ENCODE results near the gene PATJ.
"Not testable (repeated sequence)": the region's sequence is repeated elsewhere in the genome, so short reads cannot be mapped to it uniquely, and the experiment has no call there.

PATJ gene

DNA sequence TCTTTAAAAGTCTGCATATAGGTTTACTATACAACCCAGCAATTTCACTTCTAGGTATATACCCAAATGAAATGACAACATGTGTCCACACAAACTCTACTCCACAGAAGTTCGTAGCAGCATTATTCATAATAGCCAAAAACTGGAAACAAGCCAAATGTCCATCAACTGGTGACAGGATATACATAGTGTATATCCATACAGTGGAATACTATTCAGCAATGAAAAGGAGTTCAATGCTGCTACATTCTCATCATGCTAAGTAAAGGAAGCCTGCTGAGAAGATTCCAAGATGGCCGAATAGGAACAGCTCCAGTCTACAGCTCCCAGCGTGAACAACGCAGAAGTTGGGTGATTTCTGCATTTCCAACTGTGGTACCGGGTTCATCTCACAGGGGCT is 200.6 kb downstream of the PATJ start:
- no peak for DNase-seq (ENCODE audit: low read depth)

DNA sequence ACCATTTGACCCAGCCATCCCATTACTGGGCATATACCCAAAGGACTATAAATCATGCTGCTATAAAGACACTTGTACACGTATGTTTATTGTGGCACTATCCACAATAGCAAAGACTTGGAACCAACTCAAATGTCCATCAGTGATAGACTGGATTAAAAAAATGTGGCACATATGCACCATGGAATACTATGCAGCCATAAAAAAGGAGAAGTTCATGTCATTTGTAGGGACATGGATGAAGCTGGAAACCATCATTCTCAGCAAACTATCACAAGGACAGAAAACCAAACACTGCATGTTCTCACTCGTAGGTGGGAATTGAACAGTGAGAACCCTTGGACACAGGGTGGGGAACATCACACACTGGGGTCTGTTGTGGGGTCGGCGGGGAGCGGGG is 206.4 kb downstream of the PATJ start:
- not testable (repeated sequence) for DNase-seq (ENCODE audit: low read depth)

DNA sequence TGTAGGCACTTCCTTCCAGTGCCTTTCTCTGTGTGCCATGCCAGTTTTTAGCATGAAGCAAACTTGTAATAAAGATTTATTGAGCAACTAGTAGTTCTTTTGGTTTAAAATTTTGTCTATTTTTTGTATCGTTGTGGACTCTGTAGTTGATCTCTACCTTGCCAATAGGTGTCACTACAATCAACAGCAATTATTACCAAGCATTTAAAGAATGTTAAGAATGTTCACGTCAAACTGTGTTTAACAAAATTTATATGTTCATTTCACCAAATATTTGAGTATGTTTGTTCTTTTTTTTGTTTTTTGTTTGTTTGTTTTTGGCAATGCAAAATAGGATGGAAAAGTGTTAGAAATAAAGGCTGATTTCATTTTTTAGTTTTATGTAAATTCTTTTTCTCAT is 208.1 kb downstream of the PATJ start:
- DNase-seq (ENCODE audit: low read depth), result no peak

- no peak for DNase-seq (ENCODE audit: low read depth)
Observed at GRCh38 chr1:61951731-61952580, 209.7 kb downstream of the PATJ start.

DNA sequence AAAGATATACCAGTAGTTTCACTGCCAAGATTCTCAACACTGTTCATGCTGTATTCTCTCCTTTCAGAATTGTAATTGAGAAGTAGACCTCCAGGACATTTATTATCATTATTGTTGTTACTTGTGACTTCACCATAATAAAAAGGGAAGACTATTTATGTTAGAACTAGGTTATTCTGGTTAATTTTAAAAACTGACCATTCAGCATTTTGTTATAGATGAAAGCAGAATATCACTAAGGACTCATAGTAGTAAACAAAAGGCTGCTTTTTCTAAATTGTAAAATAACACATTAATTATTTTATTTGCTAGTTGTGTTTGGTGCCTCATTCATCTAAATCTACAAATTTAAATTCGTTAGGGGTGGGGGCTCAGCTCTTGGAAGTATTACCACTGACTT is 210.4 kb downstream of the PATJ start:
- DNase-seq (ENCODE audit: low read depth), result no peak

DNA sequence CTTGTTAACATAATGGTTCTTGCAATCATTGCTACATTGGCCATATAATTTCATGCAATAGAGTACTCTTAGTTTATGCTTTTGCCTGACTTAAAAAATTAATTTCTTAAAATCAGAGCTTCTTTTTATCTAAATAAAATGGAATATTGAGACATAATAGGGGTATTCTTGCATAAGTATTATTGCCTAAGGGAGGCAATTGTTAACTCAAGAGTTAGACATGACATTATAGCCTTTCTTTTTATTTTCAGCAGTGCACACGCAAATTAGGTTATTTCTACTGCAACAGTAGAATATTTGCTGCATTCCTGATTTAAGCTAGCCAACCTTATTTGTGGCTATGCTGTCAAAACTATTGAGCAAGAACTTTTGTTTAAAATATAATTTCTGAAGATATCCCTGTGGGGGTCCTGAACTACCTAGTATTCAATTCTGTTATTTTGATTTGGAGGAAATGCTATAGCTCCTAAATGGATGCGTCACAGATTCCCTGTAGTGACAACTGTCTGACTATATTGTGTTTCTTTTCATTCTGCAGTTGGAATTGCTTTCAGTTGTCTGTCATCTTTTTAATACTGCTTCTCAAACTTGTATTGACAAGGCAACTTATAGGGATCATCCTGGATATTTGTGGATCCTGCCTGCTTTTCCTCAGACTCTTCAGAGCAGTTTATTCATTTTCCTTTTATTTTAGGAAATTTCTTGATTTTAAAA is 211.0 kb downstream of the PATJ start:
- no peak for DNase-seq (ENCODE audit: low read depth)

DNA sequence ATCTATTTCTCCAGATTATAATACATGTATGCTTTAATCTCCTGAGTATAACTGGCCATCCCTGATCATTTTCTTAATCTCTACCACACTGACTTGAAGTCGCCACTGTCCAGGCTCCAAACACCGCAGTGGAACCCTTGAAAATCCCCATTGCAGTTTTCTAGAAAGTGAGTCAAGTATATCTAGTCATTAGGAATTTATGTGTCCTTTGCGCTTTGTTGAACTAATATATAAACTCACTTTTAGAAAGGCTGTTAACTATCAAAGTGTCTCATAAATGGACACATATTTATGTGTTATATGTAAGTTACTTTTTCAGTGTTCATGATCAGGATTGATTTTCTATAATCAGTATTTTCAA is 211.5 kb downstream of the PATJ start:
- no peak for DNase-seq (ENCODE audit: low read depth)

DNA sequence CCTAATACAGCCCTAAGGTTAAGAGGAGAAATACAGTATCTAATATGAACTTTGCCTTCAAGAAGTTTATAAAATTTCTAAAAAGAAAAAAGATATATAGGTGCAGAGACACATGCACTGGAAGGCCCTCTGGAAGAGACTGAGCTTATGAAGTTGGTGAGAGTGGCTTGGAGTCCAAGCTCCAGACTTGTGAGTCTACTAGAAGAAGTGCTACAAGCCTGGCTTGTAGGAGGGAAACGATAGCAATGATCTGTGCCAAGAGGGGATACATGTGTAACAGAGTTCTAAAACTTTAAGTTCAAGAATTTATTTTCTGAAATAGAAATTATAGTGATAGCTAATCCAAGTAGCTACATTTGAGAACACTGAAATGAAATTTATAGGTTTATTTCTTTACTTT is 213.0 kb downstream of the PATJ start:
- DNase-seq (ENCODE audit: low read depth), result no peak

GRCh38 chr1:61956016-61956645 is 213.9 kb downstream of the PATJ start:
- no peak for DNase-seq (ENCODE audit: low read depth)

DNA sequence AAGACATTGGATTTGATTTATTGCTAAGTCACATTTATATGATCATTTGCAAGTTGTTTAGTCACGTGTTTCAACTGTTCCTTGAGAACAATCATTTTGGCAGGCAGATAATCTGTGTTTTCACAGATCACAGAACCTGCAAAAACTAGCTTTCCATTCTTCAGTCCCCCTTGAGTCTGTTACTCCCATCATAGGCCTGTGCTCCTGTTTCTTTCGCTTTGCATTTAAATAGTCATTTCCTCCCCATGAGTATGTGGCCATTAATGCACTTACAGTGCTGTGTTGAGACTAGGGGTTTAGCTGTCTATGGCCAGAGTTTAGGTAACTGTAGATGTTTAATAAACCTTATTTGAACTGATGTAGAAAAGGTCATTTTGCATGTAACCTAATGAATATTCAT is 214.5 kb downstream of the PATJ start:
- no peak for DNase-seq (ENCODE audit: low read depth)

DNA sequence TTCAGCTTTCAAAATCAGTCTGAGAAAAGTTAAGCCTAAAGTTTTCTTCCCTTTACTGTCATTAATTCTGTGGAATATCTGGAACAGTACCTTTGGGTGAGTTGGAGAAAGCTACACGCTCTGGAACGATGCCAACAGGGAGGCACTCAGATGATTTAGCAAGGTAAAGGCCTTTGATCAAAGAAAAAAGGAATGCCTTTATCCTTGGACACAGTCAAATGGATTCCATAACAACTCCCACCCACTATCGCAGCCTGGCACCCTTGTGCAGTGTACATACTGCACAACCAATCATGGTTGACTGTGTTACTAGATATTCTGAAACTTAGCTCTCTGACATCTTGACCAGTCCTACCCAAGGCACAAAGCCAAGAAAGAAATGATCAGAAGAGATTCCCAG is 218.7 kb downstream of the PATJ start:
- DNase-seq (ENCODE audit: low read depth), result no peak

DNA sequence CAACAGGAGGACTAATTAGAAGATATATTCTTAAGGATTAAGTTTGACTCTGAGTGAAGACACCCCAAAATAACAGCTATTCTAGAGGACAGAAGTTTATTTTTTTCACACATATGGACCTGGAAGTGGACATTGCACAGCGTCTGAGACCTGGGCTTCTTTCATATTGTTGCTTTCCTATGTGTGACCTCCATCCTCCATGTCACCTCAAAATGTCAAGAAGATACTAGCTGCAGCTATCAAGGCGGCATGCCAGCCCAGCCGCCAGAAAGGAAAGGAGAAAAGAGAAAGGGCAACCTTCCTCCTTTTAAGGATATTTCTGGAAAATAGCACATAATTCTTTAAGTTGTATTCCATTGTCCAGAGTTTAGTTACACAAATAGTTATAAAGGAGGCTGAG is 220.4 kb downstream of the PATJ start:
- no peak for DNase-seq (ENCODE audit: low read depth)

DNA sequence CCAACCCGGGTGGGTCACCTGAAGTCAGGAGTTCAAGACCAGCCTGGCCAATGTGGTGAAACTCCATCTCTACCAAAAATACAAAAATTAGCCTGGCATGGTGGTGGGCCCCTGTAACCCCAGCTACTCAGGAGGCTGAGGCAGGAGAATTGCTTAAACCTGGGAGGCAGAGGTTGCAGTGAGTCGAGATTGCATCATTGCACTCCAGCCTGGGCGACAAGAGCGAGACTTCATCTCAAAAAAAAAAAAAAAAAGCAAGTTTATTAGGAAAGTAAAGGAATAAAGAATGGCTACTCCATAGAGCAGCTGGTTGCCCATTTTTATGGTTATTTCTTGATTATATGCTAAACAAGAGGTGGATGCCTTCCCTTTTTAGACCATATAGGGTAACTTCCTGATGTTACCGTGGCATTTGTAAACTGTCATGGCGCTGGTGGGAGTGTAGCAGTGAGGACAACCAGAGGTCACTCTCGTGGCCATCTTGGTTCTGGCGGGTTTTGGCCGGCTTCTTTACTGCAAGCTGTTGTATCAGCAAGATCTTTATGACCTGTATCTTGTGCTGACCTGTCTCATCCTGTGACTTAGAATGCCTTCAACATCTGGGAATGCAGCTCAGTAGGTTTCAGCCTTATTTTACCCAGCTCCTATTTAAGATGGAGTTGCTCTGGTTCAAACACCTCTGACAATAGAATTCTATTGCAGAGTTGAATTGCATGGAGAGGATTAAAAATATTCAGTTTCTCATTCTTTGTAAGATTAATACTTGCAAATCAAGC is 224.4 kb downstream of the PATJ start:
- not testable (repeated sequence) for DNase-seq (ENCODE audit: low read depth)

DNA sequence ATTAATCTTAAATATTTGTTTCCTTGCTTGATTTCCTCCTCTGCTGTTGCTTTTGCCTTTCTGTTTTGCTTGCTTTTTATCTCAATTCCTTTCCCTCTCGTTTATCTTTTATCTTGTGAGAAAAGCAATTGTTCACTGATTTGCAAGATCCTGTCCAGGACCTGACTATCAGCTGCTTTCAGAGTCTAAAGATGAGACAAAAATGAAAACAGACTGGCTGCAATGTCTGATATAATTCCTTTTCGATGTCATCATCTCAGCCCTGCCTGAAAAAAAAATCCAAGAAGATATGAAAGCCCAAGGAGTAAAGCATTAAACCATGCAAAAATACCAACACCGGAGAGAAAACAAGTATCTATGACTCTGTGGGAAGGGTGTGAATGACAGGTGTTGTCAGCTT is 225.5 kb downstream of the PATJ start:
- DNase-seq (ENCODE audit: low read depth), result no peak

GRCh38 chr1:61968869-61969268 is 226.6 kb downstream of the PATJ start:
- no peak for DNase-seq (ENCODE audit: low read depth)

DNA sequence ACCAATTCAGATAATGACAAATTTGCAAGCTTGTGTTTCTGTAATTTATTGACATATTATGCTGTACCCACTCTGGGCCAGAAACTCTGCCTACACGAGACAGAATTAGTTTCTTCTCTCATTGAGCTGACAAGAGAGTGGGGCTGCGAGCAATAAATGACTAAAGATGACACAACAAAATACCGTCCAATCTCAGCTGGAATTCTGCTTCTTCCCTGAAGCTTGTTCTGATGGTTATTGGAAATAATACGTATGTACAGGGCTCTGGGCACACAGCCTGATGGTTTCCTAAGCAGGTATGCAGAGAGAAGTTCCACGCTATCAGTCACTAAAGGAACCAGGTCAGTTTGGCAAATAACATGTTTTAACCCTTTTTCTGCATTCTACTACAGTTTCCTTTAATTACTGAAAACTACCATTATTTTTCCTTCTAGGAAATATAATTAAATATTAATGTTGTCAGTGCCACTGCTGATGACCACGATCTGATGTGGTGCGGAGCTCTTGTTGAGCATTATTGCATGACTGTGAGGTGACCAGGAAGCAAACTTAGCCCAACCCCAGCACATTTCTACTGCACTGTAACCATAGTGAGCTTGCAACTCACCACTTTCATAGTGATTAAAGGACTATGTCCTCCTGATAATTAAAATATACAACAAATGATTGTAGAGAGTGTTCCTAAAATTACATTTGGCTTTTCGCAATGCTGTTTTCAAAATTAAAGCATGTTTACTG is 231.0 kb downstream of the PATJ start:
- DNase-seq (ENCODE audit: low read depth), result no peak

GRCh38 chr1:61975638-61976037 is 233.4 kb downstream of the PATJ start:
- no peak for DNase-seq (ENCODE audit: low read depth)

GRCh38 chr1:61976566-61976965 is 234.3 kb downstream of the PATJ start:
- DNase-seq (ENCODE audit: low read depth), result no peak

- no peak for DNase-seq (ENCODE audit: low read depth)
Observed at GRCh38 chr1:61978796-61979195, 236.5 kb downstream of the PATJ start.

DNA sequence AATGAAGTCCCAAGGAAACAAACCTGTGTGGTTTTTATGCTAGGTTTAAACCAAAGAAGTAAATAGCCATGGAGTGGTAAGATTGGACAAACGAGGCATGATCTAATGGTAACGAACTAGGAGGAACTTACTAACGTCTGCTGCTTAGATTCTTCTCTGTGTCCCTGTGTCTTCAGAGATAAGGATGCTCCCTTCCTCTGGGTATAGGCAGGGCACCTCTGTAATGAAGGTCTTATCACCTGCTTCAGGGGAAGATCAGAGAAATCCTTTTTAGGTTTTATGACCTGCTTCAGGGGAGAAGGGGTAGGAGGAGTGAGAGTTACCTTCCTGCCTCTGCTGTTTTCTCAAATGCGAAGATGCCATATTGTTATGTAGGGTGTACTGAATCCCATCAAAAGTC is 237.4 kb downstream of the PATJ start:
- DNase-seq (ENCODE audit: low read depth), result no peak

GRCh38 chr1:61980561-61980960 is 238.3 kb downstream of the PATJ start:
- no peak for DNase-seq (ENCODE audit: low read depth)

Measured in activated T-helper 1 cell treated with Interleukin-2 at 50 U/mL for 16 hours (primary cell).